ENCODE data around the gene PHF11. TPM values are rescaled to one million over a fixed set of nuclear protein-coding genes. Genes with fewer than 3 reads are reported as not detected.
"Not testable (repeated sequence)": the region's sequence is repeated elsewhere in the genome, so short reads cannot be mapped to it uniquely, and the experiment has no call there.

The PHF11 gene
- polyA plus RNA-seq, 3 donors = 63.4 to 68.8 (median 68.4) TPM

DNA sequence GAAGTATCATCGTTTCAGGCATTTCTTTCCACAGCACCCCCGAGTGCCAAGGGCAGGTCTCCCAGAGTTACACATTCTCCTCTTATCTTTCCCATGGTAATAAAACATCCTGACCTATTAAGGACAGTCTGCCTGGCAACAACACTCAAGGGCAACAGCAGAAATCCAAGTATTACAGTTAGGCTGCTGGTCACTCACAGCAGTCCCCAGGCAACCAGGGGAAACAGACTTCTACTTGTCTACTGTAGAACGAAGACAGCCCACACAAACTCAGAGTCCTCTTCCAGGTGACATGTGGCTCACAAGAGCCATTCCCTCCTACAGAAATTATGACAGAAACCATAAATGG, 65.3 kb downstream of the PHF11 start:
- H3K4me1 Mint-ChIP-seq = no peaks in the 10 kb centered on the region
- no peak for DNase-seq
- H3K36me3 Mint-ChIP-seq = peaks cover 46 to 88% of the 10 kb centered on the region in 2 donors
- peak overlapping the region in 2 of 7 donors; percentile 32 to 40 for H3K27ac Mint-ChIP-seq
- no peak overlapping the region for H3K4me3 ChIP-seq (replicated peaks in 1 of 3; ENCODE audit: low read depth in 2 of 3, low read length in 3 of 3)
- 100% methylated on average over 2 of the region's 3 CpGs for WGBS (ENCODE audit: insufficient coverage)
- H3K4me3 Mint-ChIP-seq = no peak overlapping the region
- intact Hi-C loops (cut with micrococcal nuclease) = no loop called here
- H3K4me2 ChIP-seq (replicated peaks; ENCODE audit: extremely low read depth, low read length, poor library complexity, severe bottlenecking) = no peak overlapping the region
- no peaks in the 10 kb centered on the region for H3K4me1 ChIP-seq (ENCODE audit: control insufficient read depth in 1 of 2, insufficient read depth in 2 of 2, low read length in 2 of 2)
- peaks cover 0 to 2% (median 1%) of the 10 kb centered on the region in 3 donors for H3K27me3 Mint-ChIP-seq (ENCODE audit: low read depth in 3 of 3)
- no peaks in the 10 kb centered on the region for H4K20me1 ChIP-seq (ENCODE audit: insufficient read depth, low read length)
- H3K27ac ChIP-seq (ENCODE audit: low read depth in 1 of 2, low read length in 2 of 2) = no peak overlapping the region
- peaks cover 43 to 73% of the 10 kb centered on the region in 2 donors for H3K36me3 ChIP-seq (replicated peaks in 1 of 2; ENCODE audit: control insufficient read depth in 1 of 2, insufficient read depth in 2 of 2, low read length in 2 of 2)
- no peak overlapping the region for H3K9ac ChIP-seq (ENCODE audit: insufficient read depth, low read length, poor library complexity, severe bottlenecking)
- H3K9me3 Mint-ChIP-seq = peaks cover 0 to 7% (median 3%) of the 10 kb centered on the region in 7 donors
- H2AFZ ChIP-seq (ENCODE audit: insufficient read depth, low read depth, low read length, poor library complexity, severe bottlenecking) = no peak overlapping the region
- H3K27me3 ChIP-seq (ENCODE audit: control insufficient read depth in 2 of 2, insufficient read depth in 2 of 2, low read length in 2 of 2) = no peaks in the 10 kb centered on the region
- H3K9me3 ChIP-seq (replicated peaks in 1 of 2; ENCODE audit: control insufficient read depth in 1 of 2, insufficient read depth in 1 of 2, low read length in 2 of 2) = peaks cover 0 to 4% of the 10 kb centered on the region in 2 donors
- no peaks in the 10 kb centered on the region for H3K79me2 ChIP-seq (ENCODE audit: insufficient read depth, low read length)
- TF ChIP-seq, protein P1, sequence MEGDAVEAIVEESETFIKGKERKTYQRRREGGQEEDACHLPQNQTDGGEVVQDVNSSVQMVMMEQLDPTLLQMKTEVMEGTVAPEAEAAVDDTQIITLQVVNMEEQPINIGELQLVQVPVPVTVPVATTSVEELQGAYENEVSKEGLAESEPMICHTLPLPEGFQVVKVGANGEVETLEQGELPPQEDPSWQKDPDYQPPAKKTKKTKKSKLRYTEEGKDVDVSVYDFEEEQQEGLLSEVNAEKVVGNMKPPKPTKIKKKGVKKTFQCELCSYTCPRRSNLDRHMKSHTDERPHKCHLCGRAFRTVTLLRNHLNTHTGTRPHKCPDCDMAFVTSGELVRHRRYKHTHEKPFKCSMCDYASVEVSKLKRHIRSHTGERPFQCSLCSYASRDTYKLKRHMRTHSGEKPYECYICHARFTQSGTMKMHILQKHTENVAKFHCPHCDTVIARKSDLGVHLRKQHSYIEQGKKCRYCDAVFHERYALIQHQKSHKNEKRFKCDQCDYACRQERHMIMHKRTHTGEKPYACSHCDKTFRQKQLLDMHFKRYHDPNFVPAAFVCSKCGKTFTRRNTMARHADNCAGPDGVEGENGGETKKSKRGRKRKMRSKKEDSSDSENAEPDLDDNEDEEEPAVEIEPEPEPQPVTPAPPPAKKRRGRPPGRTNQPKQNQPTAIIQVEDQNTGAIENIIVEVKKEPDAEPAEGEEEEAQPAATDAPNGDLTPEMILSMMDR (IDR thresholded peaks at IDR 0.05) = no peak

DNA sequence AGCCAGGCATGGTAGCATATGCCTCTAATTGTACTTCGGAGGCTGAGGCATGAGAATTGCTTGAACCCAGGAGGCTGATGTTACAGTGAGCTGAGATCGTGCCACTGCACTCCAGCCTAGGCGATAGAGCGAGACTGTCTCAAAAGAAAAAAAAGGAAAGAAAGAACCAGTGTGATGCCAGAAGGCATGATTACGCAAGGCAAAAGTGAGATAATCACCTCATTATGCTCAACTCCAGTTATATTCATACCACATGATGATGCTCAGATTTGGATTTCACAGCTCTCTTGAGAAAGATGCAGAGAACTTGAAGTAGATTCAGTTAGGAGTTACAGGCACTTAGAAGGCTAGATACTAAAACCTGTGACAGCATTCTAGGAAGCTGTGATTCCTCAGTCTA, 67.8 kb downstream of the PHF11 start:
- Mint-ChIP-seq H3K27ac (peak overlapping the region in 3 of 7 donors; percentile 3 to 75 (median 14)), H3K4me1 (no peaks in the 10 kb centered on the region), H3K36me3 (peaks cover 45 to 81% of the 10 kb centered on the region in 2 donors), H3K27me3 (ENCODE audit: low read depth in 3 of 3) (peaks cover 0 to 2% (median 1%) of the 10 kb centered on the region in 3 donors), H3K9me3 (peaks cover 0 to 7% (median 3%) of the 10 kb centered on the region in 7 donors), H3K4me3 (no peak overlapping the region)
- intact Hi-C loops (cut with micrococcal nuclease) = no loop called here
- TF ChIP-seq, protein P1 (IDR thresholded peaks at IDR 0.05) = no peak
- Histone ChIP-seq H3K4me2 (replicated peaks; ENCODE audit: extremely low read depth, low read length, poor library complexity, severe bottlenecking) (no peak overlapping the region), H4K20me1 (ENCODE audit: insufficient read depth, low read length) (no peaks in the 10 kb centered on the region), H3K36me3 (replicated peaks in 1 of 2; ENCODE audit: control insufficient read depth in 1 of 2, insufficient read depth in 2 of 2, low read length in 2 of 2) (peaks cover 33 to 69% of the 10 kb centered on the region in 2 donors), H2AFZ (ENCODE audit: insufficient read depth, low read depth, low read length, poor library complexity, severe bottlenecking) (no peak overlapping the region), H3K27me3 (ENCODE audit: control insufficient read depth in 2 of 2, insufficient read depth in 2 of 2, low read length in 2 of 2) (no peaks in the 10 kb centered on the region), H3K79me2 (ENCODE audit: insufficient read depth, low read length) (no peaks in the 10 kb centered on the region), H3K4me1 (ENCODE audit: control insufficient read depth in 1 of 2, insufficient read depth in 2 of 2, low read length in 2 of 2) (no peaks in the 10 kb centered on the region), H3K4me3 (replicated peaks in 1 of 3; ENCODE audit: low read depth in 2 of 3, low read length in 3 of 3) (no peak overlapping the region), H3K9ac (ENCODE audit: insufficient read depth, low read length, poor library complexity, severe bottlenecking) (no peak overlapping the region), H3K27ac (ENCODE audit: low read depth in 1 of 2, low read length in 2 of 2) (no peak overlapping the region), H3K9me3 (replicated peaks in 1 of 2; ENCODE audit: control insufficient read depth in 1 of 2, insufficient read depth in 1 of 2, low read length in 2 of 2) (peaks cover 0 to 4% of the 10 kb centered on the region in 2 donors)
- peak in 2 of 3 donors; percentile 10 to 21 for DNase-seq
- no CpG with 5 or more reads among the region's 5 CpGs for WGBS (ENCODE audit: insufficient coverage)

DNA sequence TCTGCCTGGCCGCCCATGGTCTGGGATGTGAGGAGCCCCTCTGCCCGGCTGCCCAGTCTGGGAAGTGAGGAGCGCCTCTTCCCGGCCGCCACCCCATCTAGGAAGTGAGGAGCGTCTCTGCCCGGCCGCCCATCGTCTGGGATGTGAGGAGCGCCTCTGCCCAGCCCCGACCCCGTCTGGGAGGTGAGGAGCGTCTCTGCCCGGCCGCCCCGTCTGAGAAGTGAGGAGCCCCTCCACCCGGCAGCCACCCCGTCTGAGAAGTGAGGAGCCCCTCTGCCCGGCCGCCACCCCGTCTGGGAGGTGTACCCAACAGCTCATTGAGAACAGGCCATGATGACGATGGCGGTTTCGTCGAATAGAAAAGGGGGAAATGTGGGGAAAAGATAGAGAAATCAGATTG, 69.7 kb downstream of the PHF11 start:
- H3K9ac ChIP-seq (ENCODE audit: insufficient read depth, low read length, poor library complexity, severe bottlenecking); H3K4me1 ChIP-seq (ENCODE audit: control insufficient read depth in 1 of 2, insufficient read depth in 2 of 2, low read length in 2 of 2); H3K27me3 Mint-ChIP-seq (ENCODE audit: low read depth in 3 of 3); H3K27ac Mint-ChIP-seq; H3K4me3 Mint-ChIP-seq; DNase-seq; H3K27ac ChIP-seq (ENCODE audit: low read depth in 1 of 2, low read length in 2 of 2); H4K20me1 ChIP-seq (ENCODE audit: insufficient read depth, low read length); H3K4me1 Mint-ChIP-seq; H2AFZ ChIP-seq (ENCODE audit: insufficient read depth, low read depth, low read length, poor library complexity, severe bottlenecking); H3K9me3 Mint-ChIP-seq; H3K4me3 ChIP-seq (replicated peaks in 1 of 3; ENCODE audit: low read depth in 2 of 3, low read length in 3 of 3); H3K79me2 ChIP-seq (ENCODE audit: insufficient read depth, low read length); H3K9me3 ChIP-seq (replicated peaks in 1 of 2; ENCODE audit: control insufficient read depth in 1 of 2, insufficient read depth in 1 of 2, low read length in 2 of 2); H3K27me3 ChIP-seq (ENCODE audit: control insufficient read depth in 2 of 2, insufficient read depth in 2 of 2, low read length in 2 of 2); intact Hi-C loops (cut with micrococcal nuclease); H3K4me2 ChIP-seq (replicated peaks; ENCODE audit: extremely low read depth, low read length, poor library complexity, severe bottlenecking): not testable (repeated sequence)
- H3K36me3 Mint-ChIP-seq = peaks cover 31 to 69% of the 10 kb centered on the region in 2 donors
- H3K36me3 ChIP-seq (replicated peaks in 1 of 2; ENCODE audit: control insufficient read depth in 1 of 2, insufficient read depth in 2 of 2, low read length in 2 of 2) = peaks cover 19 to 50% of the 10 kb centered on the region in 2 donors
- WGBS (ENCODE audit: insufficient coverage) = 100% methylated on average over 6 of the region's 25 CpGs

All from CD14-positive monocyte (primary cell).